Activated CD8-positive, alpha-beta memory T cell treated with anti-CD3 and anti-CD28 coated beads, Interleukin-2, amount 10 ng/mL, durations not matched to agents 7 days and 5 days (primary cell): ENCODE measurements around the gene CEP72. TPM values are rescaled to one million over a fixed set of nuclear protein-coding genes. Genes with fewer than 3 reads are reported as not detected.
"Not testable (repeated sequence)": the region's sequence is repeated elsewhere in the genome, so short reads cannot be mapped to it uniquely, and the experiment has no call there.

ENCODE experiments used
- ATAC-seq: fragments of 150-1000 bp; cut with Tn5 transposase; one replicate; pipeline ENCODE4 v1.10.0; 2021; ENCODE audit warnings: moderate library complexity
- CTCF ChIA-PET: fragments of 350-600 bp; sonication (Branson Sonifier 250); formaldehyde crosslinking; loops from one replicate; lab custom pipeline; 2021; ENCODE audit warnings: antibody characterized with exemption; lab: Charles Lee
- DNase-seq: peaks from one replicate; pipeline ENCODE4 v3.0.0-alpha.2; 2020
- H3K27ac Mint-ChIP-seq: one replicate; pipeline ENCODE4 v1.8.0; 2021; ENCODE audit warnings: mild to moderate bottlenecking, mixed read lengths
- H3K27me3 Mint-ChIP-seq: one replicate; pipeline ENCODE4 v1.8.0; 2021; ENCODE audit warnings: mixed read lengths
- H3K36me3 Mint-ChIP-seq: one replicate; pipeline ENCODE4 v1.8.0; 2021; ENCODE audit warnings: mild to moderate bottlenecking, mixed read lengths
- H3K4me1 Mint-ChIP-seq: one replicate; pipeline ENCODE4 v1.8.0; 2021; ENCODE audit warnings: mixed read lengths
- H3K4me3 Mint-ChIP-seq: one replicate; pipeline ENCODE4 v1.8.0; 2021; ENCODE audit warnings: mild to moderate bottlenecking, moderate library complexity, mixed read lengths
- H3K9me3 Mint-ChIP-seq: one replicate; pipeline ENCODE4 v1.8.0; 2022; ENCODE audit warnings: low read depth, mixed read lengths
- total RNA-seq, 2 experiments: library from RNA; stranded (reverse); gene quantifications; one replicate each; pipeline ENCODE4 v1.2.3, GENCODE V29; 2021

CEP72 gene
- total RNA-seq, 2 experiments from 2014 or later: 32.2 to 40.5 TPM

DNA sequence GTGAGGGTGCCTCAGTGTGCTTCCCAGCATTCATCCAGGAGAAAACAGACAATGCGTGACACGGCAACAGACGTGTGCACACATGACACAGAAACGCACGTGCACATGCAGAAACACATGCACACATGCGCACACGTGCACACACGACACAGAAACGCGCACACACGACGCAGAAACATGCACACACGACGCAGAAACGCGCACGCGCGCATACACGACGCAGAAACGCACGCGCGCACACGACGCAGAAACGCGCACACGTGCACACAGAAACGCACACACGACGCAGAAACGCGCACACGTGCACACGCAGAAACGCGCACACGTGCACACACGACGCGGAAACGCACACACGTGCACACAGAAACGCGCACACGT, 64.5 kb downstream of the CEP72 start:
- CTCF ChIA-PET: no interaction called here
- H3K4me3 Mint-ChIP-seq: no peak overlapping the region

DNA sequence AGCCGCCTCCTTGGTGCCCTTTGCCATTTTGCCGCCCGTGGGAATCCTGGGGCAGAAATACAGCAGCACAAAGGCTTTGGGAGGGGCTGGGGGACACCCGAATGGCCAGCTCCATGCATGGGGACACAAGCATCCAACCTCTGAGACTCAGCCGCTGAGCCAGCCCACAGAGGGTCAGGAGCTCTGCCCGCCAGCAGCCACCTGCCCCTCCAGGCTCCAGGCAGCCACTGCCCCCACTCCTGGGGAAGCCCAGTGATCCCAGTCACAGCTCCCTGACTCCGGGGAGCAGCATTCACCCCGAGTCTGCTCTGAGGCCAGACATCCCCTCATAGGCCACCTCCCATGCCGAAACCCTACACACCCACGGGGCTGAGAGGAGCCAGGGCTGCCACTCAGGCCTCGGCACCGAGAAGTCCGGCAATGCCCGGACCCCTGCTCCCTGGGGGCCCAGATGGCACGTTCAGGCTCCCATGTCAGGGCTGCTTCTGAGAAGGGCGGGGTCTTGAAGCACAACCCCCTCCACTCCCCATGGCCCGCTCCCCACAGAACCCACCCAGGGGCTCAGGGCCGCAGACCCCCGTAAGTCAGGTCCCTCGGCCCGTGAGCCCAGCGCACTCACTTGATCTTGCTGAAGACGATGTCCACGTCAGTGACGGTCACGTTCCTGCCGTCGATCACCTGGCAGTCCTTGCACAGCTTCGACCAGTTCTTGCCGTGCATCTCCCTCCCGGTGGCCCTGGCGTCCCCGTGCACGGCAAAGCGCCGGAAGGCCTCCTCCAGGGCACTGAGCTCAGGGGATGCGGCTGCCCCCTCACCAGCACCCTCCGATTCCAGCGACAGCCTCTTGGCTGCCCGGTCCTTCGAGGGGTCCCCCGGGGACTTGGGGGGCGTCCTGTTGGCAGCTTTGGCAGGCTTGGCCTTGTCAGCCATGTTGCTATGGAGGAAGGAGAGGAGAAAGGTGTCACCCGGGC, 65.3 kb downstream of the CEP72 start:
- Mint-ChIP-seq H3K36me3 (no peaks in the 10 kb centered on the region), H3K4me3 (no peak overlapping the region), H3K27ac (no peak overlapping the region), H3K27me3 (peaks cover 4% of the 10 kb centered on the region), H3K4me1 (peaks cover 5% of the 10 kb centered on the region), H3K9me3 (no peaks in the 10 kb centered on the region)
- ATAC-seq: no peak
- CTCF ChIA-PET: no interaction called here
- DNase-seq: no peak

More for the DNA sequence above, 64.5 kb downstream of the CEP72 start:
- DNase-seq (no peak), ATAC-seq (no peak)
- Mint-ChIP-seq H3K36me3 (no peaks in the 10 kb centered on the region), H3K9me3 (no peaks in the 10 kb centered on the region), H3K27me3 (peaks cover 4% of the 10 kb centered on the region), H3K27ac (no peak overlapping the region), H3K4me1 (peaks cover 5% of the 10 kb centered on the region)

DNA sequence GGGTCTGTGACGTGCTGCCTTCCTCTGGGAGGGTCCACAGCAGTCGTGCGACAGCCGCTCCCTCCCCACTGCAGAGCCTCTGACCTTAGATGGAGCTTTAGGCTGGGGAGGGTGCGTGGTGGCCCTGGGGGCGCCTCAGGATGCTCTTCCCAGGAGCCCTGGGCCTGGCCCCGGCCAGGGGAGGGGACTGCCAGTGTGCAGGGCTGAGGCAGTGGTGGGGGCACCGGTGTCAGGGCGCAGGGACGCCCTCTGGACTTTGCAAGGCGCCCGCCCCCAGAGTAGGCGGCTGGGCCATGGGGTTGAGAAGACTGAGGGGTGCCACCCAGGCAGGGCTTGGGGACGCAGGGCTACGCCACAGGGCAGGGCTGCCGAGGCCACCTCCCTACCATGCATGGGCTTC, 66.4 kb downstream of the CEP72 start:
- ATAC-seq, H3K4me1 Mint-ChIP-seq, DNase-seq, H3K9me3 Mint-ChIP-seq, CTCF ChIA-PET, H3K27me3 Mint-ChIP-seq, H3K36me3 Mint-ChIP-seq, H3K27ac Mint-ChIP-seq, H3K4me3 Mint-ChIP-seq: not testable (repeated sequence)

DNA sequence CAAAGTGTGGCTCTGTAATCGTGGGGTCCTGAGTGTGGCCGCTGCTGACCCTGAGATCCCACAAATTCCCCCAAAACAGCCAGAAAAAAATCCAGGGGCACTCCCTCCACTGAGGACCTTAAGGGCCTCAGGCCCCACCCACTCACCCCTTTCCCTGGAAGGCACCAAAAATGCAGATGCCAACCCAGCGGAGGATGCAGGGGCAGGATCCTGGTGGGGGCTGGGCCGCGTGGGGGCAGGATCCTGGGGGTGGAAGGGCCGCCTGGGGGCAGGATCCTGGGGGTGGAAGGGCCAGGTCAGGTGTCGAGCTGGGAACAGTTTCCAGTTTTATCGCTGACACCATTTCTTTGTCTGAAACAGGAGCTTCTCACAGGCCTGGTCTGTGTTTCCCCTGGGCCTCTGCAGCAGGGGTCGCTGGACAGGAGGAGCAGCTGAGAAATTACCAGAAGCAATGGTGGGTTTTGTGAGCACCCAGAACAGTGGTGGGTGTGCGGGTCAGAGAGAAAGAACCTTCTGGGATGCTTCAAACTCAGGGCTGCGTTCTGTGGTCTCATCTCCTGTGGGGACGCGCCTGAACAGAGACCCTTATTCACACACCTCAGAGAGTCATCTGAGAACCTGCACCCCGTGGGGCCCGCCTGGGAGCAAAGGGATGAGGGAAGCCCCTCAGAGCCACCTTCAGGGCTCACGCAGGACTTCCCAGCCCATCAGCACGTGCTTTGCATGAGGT, 67.2 kb downstream of the CEP72 start:
- not testable (repeated sequence) for H3K4me1 Mint-ChIP-seq

DNA sequence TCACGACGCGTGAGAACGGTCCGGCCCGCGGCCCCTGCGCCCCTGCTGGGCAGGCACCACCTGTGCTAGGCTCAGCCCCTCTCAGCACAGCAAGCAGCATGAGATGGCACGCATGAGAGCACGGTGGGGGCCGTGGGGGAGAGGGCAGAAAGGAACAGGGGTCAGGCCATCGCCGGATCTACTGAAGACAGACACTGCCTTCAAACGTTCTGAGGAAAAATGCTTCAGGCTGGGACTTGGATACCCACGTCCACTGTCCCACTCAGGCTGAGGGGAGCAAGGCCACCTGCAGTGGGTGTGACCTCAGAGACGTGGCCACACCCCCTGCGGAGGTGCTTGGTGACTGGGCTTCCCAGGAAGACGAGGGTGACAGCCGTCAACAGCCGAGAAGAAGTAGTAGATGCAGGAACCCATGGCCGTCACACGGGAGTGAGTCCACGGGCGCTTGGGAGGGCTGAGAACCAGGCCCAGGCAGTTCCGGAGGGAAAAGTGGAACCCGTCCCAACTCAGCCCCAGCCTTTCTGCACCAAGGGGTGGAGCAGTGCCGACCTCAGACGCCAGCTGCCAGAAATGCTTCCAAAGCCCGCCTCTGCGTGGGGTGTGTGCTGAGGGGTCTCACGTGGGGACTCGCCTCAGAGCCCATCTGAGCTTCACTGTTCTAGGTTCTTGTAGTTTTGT, 68.1 kb downstream of the CEP72 start:
- ATAC-seq, H3K27ac Mint-ChIP-seq, H3K36me3 Mint-ChIP-seq, H3K27me3 Mint-ChIP-seq, H3K4me3 Mint-ChIP-seq, DNase-seq, H3K9me3 Mint-ChIP-seq, CTCF ChIA-PET, H3K4me1 Mint-ChIP-seq: not testable (repeated sequence)

More for the DNA sequence above, 67.2 kb downstream of the CEP72 start:
- H3K4me3 Mint-ChIP-seq, H3K27me3 Mint-ChIP-seq, H3K9me3 Mint-ChIP-seq, ATAC-seq, H3K36me3 Mint-ChIP-seq, DNase-seq, H3K27ac Mint-ChIP-seq, CTCF ChIA-PET: not testable (repeated sequence)

DNA sequence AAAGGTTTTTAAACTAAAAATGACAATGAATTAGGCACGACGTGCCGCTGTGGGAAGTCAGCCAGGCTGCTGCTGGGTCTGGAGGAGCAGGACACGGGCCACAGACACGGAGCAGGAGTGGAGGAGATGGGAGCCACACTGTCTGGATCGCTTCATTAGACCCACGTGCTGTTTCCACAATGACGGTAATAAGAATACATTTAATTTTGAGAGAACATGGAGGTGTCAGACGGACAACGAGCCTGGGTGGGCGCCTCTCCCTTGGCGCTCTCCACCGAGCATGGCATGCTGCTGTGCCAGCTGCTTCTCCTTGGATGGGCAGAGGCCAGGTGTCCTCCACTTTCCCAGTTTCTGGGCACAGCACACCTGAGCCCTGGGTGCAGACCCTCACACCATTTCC, 68.7 kb downstream of the CEP72 start:
- H3K9me3 Mint-ChIP-seq, H3K27ac Mint-ChIP-seq, H3K36me3 Mint-ChIP-seq, CTCF ChIA-PET, DNase-seq, ATAC-seq, H3K27me3 Mint-ChIP-seq, H3K4me3 Mint-ChIP-seq, H3K4me1 Mint-ChIP-seq: not testable (repeated sequence)

DNA sequence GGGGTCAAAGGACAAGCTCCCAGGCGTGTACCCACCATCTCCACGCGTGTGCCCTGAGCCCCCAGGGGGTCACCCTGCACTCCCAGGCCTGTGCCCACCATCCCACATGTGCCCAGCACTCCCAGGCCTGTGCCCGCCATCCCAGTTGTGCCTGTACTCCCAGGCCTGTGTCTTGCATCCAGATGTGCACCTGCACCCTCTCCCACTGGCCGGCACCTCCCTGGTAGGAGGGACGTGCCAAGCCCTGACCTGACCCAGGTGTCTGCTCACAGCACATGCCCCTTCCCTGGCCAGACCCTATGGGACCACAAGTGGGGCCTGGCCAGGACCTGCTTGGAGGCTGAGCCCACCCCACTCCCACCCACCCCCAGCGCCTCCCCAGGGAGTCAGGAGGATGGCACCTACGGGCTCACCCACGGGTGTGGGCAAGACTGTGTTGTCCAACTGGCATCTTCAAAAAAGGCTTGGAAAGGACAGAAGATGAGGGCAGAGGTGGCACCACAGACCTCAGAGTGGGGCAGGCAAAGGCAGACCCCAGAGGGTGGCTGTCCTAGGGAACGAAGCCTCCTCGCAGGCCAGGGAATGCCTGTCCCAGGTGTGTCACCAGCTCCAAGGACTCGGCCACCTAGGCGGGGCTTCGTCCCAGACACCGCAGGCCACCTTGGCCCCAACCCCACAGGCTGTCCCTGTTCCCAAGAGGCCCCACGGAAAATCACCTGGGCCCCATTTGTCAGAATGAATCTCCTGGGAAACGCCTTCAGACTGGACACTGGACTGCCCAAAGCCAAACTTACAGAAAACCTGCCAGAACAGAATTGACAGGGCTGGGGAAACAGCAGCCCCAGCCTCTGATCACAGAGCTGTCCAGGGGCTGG, 69.4 kb downstream of the CEP72 start:
- H3K9me3 Mint-ChIP-seq, DNase-seq, H3K27ac Mint-ChIP-seq, H3K36me3 Mint-ChIP-seq, H3K27me3 Mint-ChIP-seq, H3K4me1 Mint-ChIP-seq, H3K4me3 Mint-ChIP-seq, CTCF ChIA-PET, ATAC-seq: not testable (repeated sequence)

DNA sequence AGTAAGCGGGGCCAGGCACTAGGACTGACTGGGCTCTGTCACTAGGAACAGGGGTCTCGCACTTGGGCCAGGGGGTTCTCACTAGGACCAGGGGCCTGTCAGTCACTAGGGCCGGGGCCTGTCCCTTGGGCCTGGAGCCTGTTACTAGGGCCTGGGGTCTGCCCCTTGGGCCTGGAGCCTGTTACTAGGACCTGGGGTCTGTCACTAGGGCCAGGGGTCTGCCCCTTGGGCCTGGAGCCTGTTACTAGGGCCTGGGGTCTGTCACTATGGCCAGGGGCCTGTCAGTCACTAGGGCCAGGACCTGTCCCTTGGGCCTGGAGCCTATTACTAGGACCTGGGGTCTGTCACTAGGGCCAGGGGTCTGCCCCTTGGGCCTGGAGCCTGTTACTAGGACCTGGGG, 70.1 kb downstream of the CEP72 start:
- H3K9me3 Mint-ChIP-seq, H3K27ac Mint-ChIP-seq, H3K4me1 Mint-ChIP-seq, ATAC-seq, DNase-seq, H3K4me3 Mint-ChIP-seq, H3K27me3 Mint-ChIP-seq, CTCF ChIA-PET, H3K36me3 Mint-ChIP-seq: not testable (repeated sequence)

DNA sequence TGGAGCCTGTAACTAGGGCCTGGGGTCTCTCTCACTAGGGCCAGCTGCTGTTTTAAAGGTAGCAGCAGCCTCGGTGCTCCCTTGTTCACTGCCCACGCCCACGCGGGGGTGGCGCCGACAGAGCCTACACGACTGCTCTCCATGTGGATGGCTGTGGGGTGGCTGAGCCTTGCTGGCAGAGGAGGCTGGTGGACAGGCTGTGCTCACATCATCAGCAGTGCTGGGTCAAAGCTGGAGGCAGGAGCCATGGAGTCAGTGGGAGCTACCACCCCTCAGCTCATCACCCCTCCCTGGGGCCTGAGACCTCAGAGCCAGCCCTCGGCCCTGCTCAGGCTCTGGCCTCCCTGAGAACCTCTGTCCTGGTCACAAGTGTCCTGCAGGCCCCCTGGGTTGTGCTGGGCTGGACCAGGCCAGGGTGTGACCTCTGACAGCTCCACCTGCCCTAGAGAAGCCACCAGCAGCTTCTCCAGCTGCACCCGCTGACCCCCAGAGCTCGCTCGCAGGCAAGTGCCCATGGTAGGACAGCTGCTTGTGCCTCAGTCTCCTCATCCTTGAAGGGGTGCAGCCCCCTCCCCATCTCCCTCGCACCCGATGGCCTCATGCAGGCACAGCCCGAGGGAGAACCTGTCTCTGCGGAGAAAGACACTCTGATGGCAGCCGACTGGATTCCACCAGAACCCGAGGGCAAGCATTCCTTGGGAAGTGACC, 70.7 kb downstream of the CEP72 start:
- ATAC-seq, H3K4me3 Mint-ChIP-seq, H3K4me1 Mint-ChIP-seq, CTCF ChIA-PET, H3K36me3 Mint-ChIP-seq, H3K27ac Mint-ChIP-seq, H3K9me3 Mint-ChIP-seq, H3K27me3 Mint-ChIP-seq: not testable (repeated sequence)
- DNase-seq: peak; percentile 29

DNA sequence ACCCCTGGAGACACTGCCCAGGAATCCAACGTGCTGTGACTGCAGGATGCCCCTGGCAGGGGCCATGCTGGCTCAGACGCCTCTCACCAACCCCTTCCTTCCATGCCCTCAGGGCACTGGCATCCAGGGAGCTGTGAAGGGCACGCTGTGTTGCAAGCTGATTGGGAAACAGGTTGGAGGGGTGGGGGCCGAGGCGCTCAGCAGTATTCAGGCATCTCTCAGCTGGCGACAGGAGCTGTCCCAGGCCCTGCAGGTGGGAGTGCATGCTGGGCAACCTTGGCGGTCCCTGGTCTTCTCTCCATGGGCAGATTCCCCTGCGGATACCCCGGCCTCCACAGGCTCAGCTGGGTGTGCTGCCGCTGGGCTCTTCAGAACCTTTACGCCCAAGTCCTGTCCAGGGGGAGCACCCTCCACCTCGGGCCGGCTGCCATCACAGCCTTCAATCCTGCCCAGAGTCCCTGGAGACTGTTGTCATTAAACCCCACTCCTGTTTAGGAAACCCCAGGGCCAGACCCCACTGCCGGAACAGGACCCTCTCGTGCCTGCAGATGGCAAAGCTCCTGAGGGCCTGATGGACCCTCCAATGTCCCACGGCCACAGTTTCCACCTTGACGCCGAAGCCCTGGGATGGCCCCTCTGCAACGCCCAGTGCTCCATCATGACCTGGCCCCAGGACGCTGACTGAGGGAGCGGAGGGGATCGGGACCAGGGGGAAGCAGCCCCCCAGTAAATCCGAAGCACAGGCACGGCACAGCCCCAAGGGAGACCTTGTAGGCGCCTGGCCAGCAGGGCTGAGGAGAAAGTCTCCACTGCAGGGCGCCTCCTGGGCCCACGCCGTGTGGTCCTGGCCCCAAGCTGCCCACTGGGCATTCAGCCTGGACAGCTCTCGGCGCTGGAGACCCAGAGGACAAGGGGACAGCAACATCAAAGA, 71.7 kb downstream of the CEP72 start:
- DNase-seq (peak; percentile 37), ATAC-seq (no peak)
- Mint-ChIP-seq H3K27me3 (no peaks in the 10 kb centered on the region), H3K4me1 (no peaks in the 10 kb centered on the region), H3K36me3 (no peaks in the 10 kb centered on the region), H3K4me3 (no peak overlapping the region), H3K9me3 (no peaks in the 10 kb centered on the region), H3K27ac (no peak overlapping the region)
- CTCF ChIA-PET: no interaction called here

DNA sequence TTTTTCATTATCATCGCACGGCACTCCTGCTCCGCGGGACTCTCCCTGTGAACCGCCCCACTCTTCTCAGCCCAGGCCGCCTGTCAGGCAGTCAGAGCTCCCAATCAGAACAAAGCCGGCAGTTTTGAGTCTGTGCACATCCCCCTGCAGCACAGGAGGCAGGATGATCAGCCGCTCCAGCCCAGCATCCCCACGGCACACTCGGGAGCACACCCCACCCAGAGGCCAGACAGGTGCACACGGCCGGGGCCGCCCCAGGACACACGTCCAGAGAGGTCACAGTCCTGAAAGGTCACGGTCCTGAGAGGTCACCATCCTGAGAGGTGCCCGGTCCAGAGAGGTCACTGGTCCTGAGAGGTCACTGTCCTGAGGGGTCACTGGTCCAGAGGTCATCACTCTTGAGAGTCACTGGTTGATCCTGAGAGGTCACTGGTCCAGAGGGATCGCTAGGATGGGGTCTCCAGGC, 72.6 kb downstream of the CEP72 start:
- no peaks in the 10 kb centered on the region for H3K4me1 Mint-ChIP-seq
- ATAC-seq (no peak), DNase-seq (peak; percentile 33)
- H3K27me3 Mint-ChIP-seq: no peaks in the 10 kb centered on the region
- no peak overlapping the region for H3K27ac Mint-ChIP-seq
- CTCF ChIA-PET: no interaction called here
- no peaks in the 10 kb centered on the region for H3K36me3 Mint-ChIP-seq
- no peaks in the 10 kb centered on the region for H3K9me3 Mint-ChIP-seq
- no peak overlapping the region for H3K4me3 Mint-ChIP-seq
